K562 (cell line): ENCODE measurements around the gene POLD4. TPM values are rescaled to one million over a fixed set of nuclear protein-coding genes. Genes with fewer than 3 reads are reported as not detected.

Source experiments
- ATAC-seq: fragments of 200-7000 bp; cut with Tn5 transposase; 3 replicates; pipeline ENCODE4 v1.9.1; 2020; ENCODE audit warnings: moderate library complexity
- BruUV-seq: library from RNA; stranded (reverse); fragments of 400-500 nt; replicated peaks from 2 replicates; lab custom pipeline; 2021; lab: Mats Ljungman, UMichigan
- CTCF ChIA-PET: fragments of 300-600 bp; formaldehyde crosslinking; extraction: SDS; loops from one replicate; lab custom pipeline; 2021; ENCODE audit warnings: low intra/inter-chr PET ratio; lab: Yijun Ruan, JAX
- POLR2A ChIA-PET: fragments of 300-600, 350-650 bp; sonication (Branson Sonifier 250); formaldehyde crosslinking; extraction: SDS; loops from one replicate; lab custom pipeline; 2021; ENCODE audit warnings: antibody characterized with exemption, inconsistent platforms; lab: Yijun Ruan, JAX
- DNase-seq, 4 experiments: peaks; one replicate each; pipeline versions ENCODE4 v3.0.0 to v3.0.0-alpha.2; 2011 to 2018; ENCODE audit warnings: low spot score in 3 of 4, mixed read lengths in 3 of 4; ENCODE audit errors: extremely low read depth in 1 of 4
- FAIRE-seq: peaks from 2 replicates; lab custom pipeline; 2011; peaks lifted over from hg19 to GRCh38; lab: Jason Lieb, UNC
- H2AFZ ChIP-seq: 2 replicates; pipeline ENCODE4 v1.6.0; 2011; ENCODE audit warnings: low read depth, low read length, control low read depth, inconsistent platforms
- H3K27ac ChIP-seq: fragments of 200-600 bp; 3 replicates; pipeline ENCODE4 v1.8.0; 2011; ENCODE audit warnings: low read depth, mild to moderate bottlenecking, control low read depth, inconsistent platforms, low read length, moderate library complexity, mixed read lengths; ENCODE audit errors: extremely low read depth
- H3K27me3 ChIP-seq, 2 experiments: fragments of 300-600 bp in 1 of 2; 2 replicates in 1 of 2; 3 replicates in 1 of 2; pipeline versions ENCODE4 v1.6.0 to v1.8.0; 2011; ENCODE audit warnings: inconsistent platforms in 2 of 2, low read length in 2 of 2, mild to moderate bottlenecking in 1 of 2, mixed read lengths in 1 of 2, moderate library complexity in 1 of 2; ENCODE audit not compliant: control insufficient read depth in 2 of 2, insufficient read depth in 2 of 2
- H3K36me3 ChIP-seq: fragments of 300-600 bp; 3 replicates; pipeline ENCODE4 v1.8.0; 2011; ENCODE audit warnings: mild to moderate bottlenecking, low read length, inconsistent platforms; ENCODE audit not compliant: control insufficient read depth, insufficient read depth
- H3K4me1 ChIP-seq, 2 experiments: fragments of 200-600 bp in 1 of 2; replicated peaks in 1 of 2; 2 replicates in 1 of 2; 3 replicates in 1 of 2; pipeline versions ENCODE4 v1.5.1 to v1.8.0; 2011; ENCODE audit warnings: inconsistent platforms in 2 of 2, low read length in 2 of 2, mild to moderate bottlenecking in 1 of 2, mixed read lengths in 1 of 2, moderate library complexity in 1 of 2; ENCODE audit not compliant: control insufficient read depth in 2 of 2, insufficient read depth in 2 of 2
- H3K4me2 ChIP-seq: 2 replicates; pipeline ENCODE4 v1.6.1; 2011; ENCODE audit warnings: low read length, control low read depth, inconsistent platforms, mixed read lengths; ENCODE audit not compliant: insufficient read depth
- H3K4me3 ChIP-seq: fragments of 200-600 bp; sonication (generic), shearing (Covaris generic); 2 replicates; pipeline ENCODE4 v1.5.1; 2016; ENCODE audit warnings: control low read depth, inconsistent platforms
- H3K79me2 ChIP-seq: fragments of 200-600 bp; 3 replicates; pipeline ENCODE4 v1.8.0; 2011; ENCODE audit warnings: low read length, inconsistent platforms; ENCODE audit not compliant: control insufficient read depth, insufficient read depth
- H3K9ac ChIP-seq, 2 experiments: 2 replicates each; pipeline versions ENCODE4 v1.6.0 to v1.6.1; 2011; ENCODE audit warnings: low read depth in 2 of 2, low read length in 2 of 2, control low read depth in 1 of 2, inconsistent platforms in 1 of 2, mild to moderate bottlenecking in 1 of 2, mixed read lengths in 1 of 2; ENCODE audit not compliant: insufficient read depth in 1 of 2
- H3K9me1 ChIP-seq: one replicate; pipeline ENCODE4 v1.6.0; 2011; ENCODE audit warnings: inconsistent platforms, mild to moderate bottlenecking, low read length, moderate library complexity; ENCODE audit not compliant: control insufficient read depth, insufficient read depth
- H3K9me3 ChIP-seq: replicated peaks from 2 replicates; pipeline ENCODE4 v1.5.1; 2011; ENCODE audit warnings: low read depth, low read length, inconsistent platforms; ENCODE audit not compliant: control insufficient read depth, insufficient read depth
- H4K20me1 ChIP-seq: replicated peaks from 2 replicates; pipeline ENCODE4 v1.6.1; 2011; ENCODE audit warnings: low read length, inconsistent platforms, mixed read lengths; ENCODE audit not compliant: control insufficient read depth, insufficient read depth
- ATF2 ChIP-seq: sonication (generic); formaldehyde crosslinking; IDR thresholded peaks from 2 replicates; pipeline ENCODE4 v1.8.1; 2022; ENCODE audit warnings: missing genetic modification reagents
- CREB5 ChIP-seq: fragments of 250-450 bp; sonication (Bioruptor Pico); IDR thresholded peaks from 2 replicates; pipeline ENCODE4 v1.5.0; 2020; ENCODE audit warnings: mild to moderate bottlenecking
- EGR1 ChIP-seq: fragments of 450-650 bp; conservative IDR thresholded peaks from 2 replicates; pipeline ENCODE4 v1.6.1; 2017; ENCODE audit warnings: mild to moderate bottlenecking
- EP300 ChIP-seq: IDR thresholded peaks from 2 replicates; pipeline ENCODE4 v1.6.1; 2012; ENCODE audit warnings: low read length, improper control_type of control experiment
- RBFOX2 ChIP-seq: fragments of 200-400 bp; formaldehyde crosslinking; IDR thresholded peaks from 2 replicates; pipeline ENCODE4 v1.6.1; 2017; ENCODE audit warnings: low read depth, mild to moderate bottlenecking, low read length, moderate library complexity
- RREB1 ChIP-seq: fragments of 250-450 bp; sonication (Bioruptor Pico); IDR thresholded peaks from 2 replicates; pipeline ENCODE4 v1.4.0; 2020
- SNIP1 ChIP-seq: fragments of 450-650 bp; IDR thresholded peaks from 2 replicates; pipeline ENCODE4 v1.7.1; 2017; ENCODE audit warnings: low read depth, mild to moderate bottlenecking
- ZBTB7A ChIP-seq: IDR thresholded peaks from 2 replicates; pipeline ENCODE4 v1.6.1; 2011; ENCODE audit warnings: low read depth, mild to moderate bottlenecking, low read length, moderate library complexity, borderline replicate concordance; ENCODE audit not compliant: control insufficient read depth
- ZNF212 ChIP-seq: fragments of 450-650 bp; formaldehyde crosslinking; IDR thresholded peaks from 2 replicates; pipeline ENCODE4 v1.4.0; 2020; ENCODE audit warnings: mild to moderate bottlenecking
- ZNF263 ChIP-seq: sonication (generic); formaldehyde crosslinking; IDR thresholded peaks from 2 replicates; pipeline ENCODE4 v1.8.0; 2022; ENCODE audit warnings: mild to moderate bottlenecking, missing genetic modification reagents, borderline replicate concordance
- ZNF316 ChIP-seq: fragments of 450-650 bp; IDR thresholded peaks from 2 replicates; pipeline ENCODE4 v1.6.1; 2016
- WGBS: fragments of 100-300 bp; shearing (Covaris generic); methylation state at CpG from one replicate; pipeline ENCODE4 v1.1.6; 2016; ENCODE audit warnings: low coverage, mixed read lengths; ENCODE audit not compliant: insufficient coverage; ENCODE audit errors: missing lambda C conversion rate; 5-methylcytosine and 5-hydroxymethylcytosine counted together
- in situ Hi-C: fragments of 300-500 bp; cut with MboI; formaldehyde crosslinking; loops from 4 replicates; pipeline ENCODE4 v1.15.0; 2018; ENCODE audit warnings: inconsistent platforms, mixed read lengths
- intact Hi-C: fragments of 100-400 bp; cut with micrococcal nuclease; formaldehyde crosslinking; loops from 2 replicates; pipeline ENCODE4 v1.14.2; 2022
- polyA plus RNA-seq, 8 experiments: library from polyadenylated mRNA; depleted of rRNA in 4 of 8; stranded (reverse) in 5 of 8; unstranded in 3 of 8; fragments of >200 nt; fragmentation: Nextera tagmentation in 2 of 8; fragmentation: Illumina TruSeq in 1 of 8; extraction: Ambion mirVana in 2 of 8; extraction: Trizol in 1 of 8; gene quantifications; 2 replicates each; pipeline versions ENCODE4 v1.2.1 to v1.2.3, GENCODE V29; 2011 to 2014; ENCODE audit warnings: inconsistent platforms in 1 of 8, missing spikeins in 1 of 8
- total RNA-seq, 7 experiments: library from RNA; depleted of rRNA in 6 of 7; stranded (reverse); fragments of >200 nt in 6 of 7; fragmentation: Illumina TruSeq in 2 of 7; extraction: Trizol in 2 of 7; gene quantifications; 2 replicates each; pipeline versions ENCODE4 v1.2.1 to v1.2.3, GENCODE V29; 2011 to 2021; ENCODE audit warnings: low replicate concordance in 1 of 7

The POLD4 gene
- total and polyA plus RNA-seq, 9 of the 15 experiments (the other 6 are each of a cell fraction or from before 2014, with no cell fraction given), result 5.8 to 64.5 (median 18.3) TPM

GRCh38 chr11:67375320-67376055 is 22.1 kb upstream of the POLD4 start:
- DNase-seq (no peak), FAIRE-seq (peak; percentile 6), ATAC-seq (no peak)
- ChIA-PET POLR2A (interaction anchor here (0.5 to 2.3 kb wide), 8 partner anchors 12 to 75 kb away, joined by 3 to 11 read pairs (median 4); partner anchors contain the start of gene PPP1CA), CTCF (interaction anchor here (4.1 kb wide), 1 partner anchor 18 kb away, joined by 21 read pairs; no protein-coding TSS in a partner anchor)
- H4K20me1 ChIP-seq, result no peaks in the 10 kb centered on the region
- peak overlapping the region in 1 of 2 experiments; percentile 77; a peak in 1 of 4 replicates for H3K9ac ChIP-seq
- H2AFZ ChIP-seq, result no peak overlapping the region
- in situ Hi-C loops, result no loop called here
- BruUV-seq, result no TSS peak
- H3K27me3 ChIP-seq, result no peaks in the 10 kb centered on the region
- peaks cover 37% of the 10 kb centered on the region; the same call in 2 of the 3 replicates for H3K79me2 ChIP-seq
- H3K4me1 ChIP-seq, result peaks cover 63 to 81% of the 10 kb centered on the region in 2 experiments
- H3K4me2 ChIP-seq, result peak overlapping the region; percentile 43; the same call in 1 of the 2 replicates
- H3K9me3 ChIP-seq, result no peaks in the 10 kb centered on the region
- H3K9me1 ChIP-seq, result no peaks in the 10 kb centered on the region
- WGBS, result 49% methylated on average over 5 of the region's 15 CpGs
- no peaks in the 10 kb centered on the region for H3K36me3 ChIP-seq
- intact Hi-C loops, result no loop called here
- no peak overlapping the region for H3K4me3 ChIP-seq
- H3K27ac ChIP-seq, result peak overlapping the region; percentile 34; the same call in 2 of the 3 replicates
- TF ChIP-seq CREB5 (no peak), ZBTB7A (peak; percentile 29; the same call in 1 of the 2 replicates), EP300 (no peak), ATF2 (CRISPR knock-in tag) (no peak), ZNF316 (peak; percentile 62; the same call in 1 of the 2 replicates), ZNF263 (CRISPR knock-in tag) (peak; percentile 84), SNIP1 (no peak), ZNF212 (CRISPR knock-in tag) (no peak), RREB1 (CRISPR knock-in tag) (no peak), EGR1 (peak; percentile 57), RBFOX2 (0 out of 2 replicates have a peak, but pooled peaks have one; percentile 9)
